ENCODE measurements around the gene FAM210A.

- no peak for TF ChIP-seq CTCF (IDR thresholded peaks at IDR 0.05)
- no peak for TF ChIP-seq POLR2A (IDR thresholded peaks at IDR 0.05)
These were observed 78.6 kb downstream of the FAM210A start for GRCh38 chr18:13647761-13648160.

Data from body of pancreas (tissue), 4 donors.